Thoracic aorta (tissue), 2 donors: ENCODE data around the gene TSHZ2. TPM values are rescaled to one million over a fixed set of nuclear protein-coding genes. Genes with fewer than 3 reads are reported as not detected.
"Not testable (repeated sequence)": the region's sequence is repeated elsewhere in the genome, so short reads cannot be mapped to it uniquely, and the experiment has no call there.

Source experiments
- ATAC-seq: fragments of 150-250 bp; one replicate; pipeline ENCODE4 v1.8.0; 2017; ENCODE audit warnings: low read depth; ENCODE audit not compliant: insufficient number of reproducible peaks, low FRiP score
- DNase-seq: peaks from one replicate; pipeline ENCODE4 v3.0.0-alpha.2; 2020; ENCODE audit warnings: low spot score
- H3K27ac ChIP-seq, 2 donors: fragments of 200-600 bp; sonication (generic); 1 replicate in 1 of 2; 2 replicates in 1 of 2; pipeline ENCODE4 v1.5.1; 2016; ENCODE audit warnings: mild to moderate bottlenecking in 2 of 2, moderate library complexity in 2 of 2
- H3K27me3 ChIP-seq: fragments of 200-600 bp; sonication (generic); replicated peaks from 2 replicates; pipeline ENCODE4 v1.6.0; 2016; ENCODE audit warnings: mild to moderate bottlenecking; ENCODE audit not compliant: insufficient read depth
- H3K36me3 ChIP-seq: fragments of 200-600 bp; sonication (generic); one replicate; pipeline ENCODE4 v1.5.1; 2016
- H3K4me1 ChIP-seq, 2 donors: fragments of 200-600 bp; sonication (generic); 1 replicate in 1 of 2; 2 replicates in 1 of 2; pipeline versions ENCODE4 v1.5.1 to v1.6.0; 2016; ENCODE audit warnings: low read depth in 2 of 2, mild to moderate bottlenecking in 1 of 2; ENCODE audit not compliant: control insufficient read depth in 1 of 2
- H3K4me3 ChIP-seq: fragments of 200-600 bp; sonication (generic); 2 replicates; pipeline ENCODE4 v1.5.1; 2016; ENCODE audit warnings: mild to moderate bottlenecking
- H3K9me3 ChIP-seq: fragments of 200-600 bp; sonication (generic); 2 replicates; pipeline ENCODE4 v1.5.1; 2016
- total RNA-seq, 2 donors: library from RNA; depleted of rRNA; stranded (reverse); fragments of >200 nt; gene quantifications; one replicate each; pipeline versions ENCODE4 v1.1.0 to v1.2.3, GENCODE V29; 2016
- TF ChIP-seq, protein P1 (sequence below): fragments of 200-600 bp; sonication (generic); IDR thresholded peaks from one replicate; pipeline ENCODE4 v1.5.1; 2019; ENCODE audit warnings: antibody characterized with exemption

Gene TSHZ2
- total RNA-seq, 2 donors from 2014 or later, result 8.4 to 32.6 TPM

DNA sequence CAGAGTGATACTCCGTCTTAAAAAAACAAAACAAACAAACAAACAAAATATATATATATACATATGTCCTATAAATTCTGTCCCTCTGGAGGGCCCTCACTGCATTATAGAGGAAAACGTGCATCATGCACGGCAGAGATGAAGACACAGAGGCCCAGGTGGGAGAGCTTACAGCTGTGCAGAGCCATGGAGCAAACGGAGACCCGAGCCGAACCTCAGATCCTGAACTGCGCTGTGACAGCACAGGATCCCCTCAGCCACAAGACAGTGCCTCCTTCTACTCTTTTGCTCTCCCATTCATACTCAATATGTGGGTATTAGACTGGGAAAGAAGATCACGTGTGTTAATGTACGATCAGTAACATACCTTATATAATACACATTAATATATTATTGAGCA is 539.9 kb downstream of the TSHZ2 start:
- H3K4me3 ChIP-seq, result no peak overlapping the region
- no peak overlapping the region for H3K27ac ChIP-seq
- DNase-seq (no peak), ATAC-seq (no peak)
- TF ChIP-seq, protein P1, sequence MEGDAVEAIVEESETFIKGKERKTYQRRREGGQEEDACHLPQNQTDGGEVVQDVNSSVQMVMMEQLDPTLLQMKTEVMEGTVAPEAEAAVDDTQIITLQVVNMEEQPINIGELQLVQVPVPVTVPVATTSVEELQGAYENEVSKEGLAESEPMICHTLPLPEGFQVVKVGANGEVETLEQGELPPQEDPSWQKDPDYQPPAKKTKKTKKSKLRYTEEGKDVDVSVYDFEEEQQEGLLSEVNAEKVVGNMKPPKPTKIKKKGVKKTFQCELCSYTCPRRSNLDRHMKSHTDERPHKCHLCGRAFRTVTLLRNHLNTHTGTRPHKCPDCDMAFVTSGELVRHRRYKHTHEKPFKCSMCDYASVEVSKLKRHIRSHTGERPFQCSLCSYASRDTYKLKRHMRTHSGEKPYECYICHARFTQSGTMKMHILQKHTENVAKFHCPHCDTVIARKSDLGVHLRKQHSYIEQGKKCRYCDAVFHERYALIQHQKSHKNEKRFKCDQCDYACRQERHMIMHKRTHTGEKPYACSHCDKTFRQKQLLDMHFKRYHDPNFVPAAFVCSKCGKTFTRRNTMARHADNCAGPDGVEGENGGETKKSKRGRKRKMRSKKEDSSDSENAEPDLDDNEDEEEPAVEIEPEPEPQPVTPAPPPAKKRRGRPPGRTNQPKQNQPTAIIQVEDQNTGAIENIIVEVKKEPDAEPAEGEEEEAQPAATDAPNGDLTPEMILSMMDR, result no peak
- no peaks in the 10 kb centered on the region for H3K4me1 ChIP-seq
- no peaks in the 10 kb centered on the region for H3K9me3 ChIP-seq
- H3K36me3 ChIP-seq, result no peaks in the 10 kb centered on the region
- H3K27me3 ChIP-seq, result no peaks in the 10 kb centered on the region

DNA sequence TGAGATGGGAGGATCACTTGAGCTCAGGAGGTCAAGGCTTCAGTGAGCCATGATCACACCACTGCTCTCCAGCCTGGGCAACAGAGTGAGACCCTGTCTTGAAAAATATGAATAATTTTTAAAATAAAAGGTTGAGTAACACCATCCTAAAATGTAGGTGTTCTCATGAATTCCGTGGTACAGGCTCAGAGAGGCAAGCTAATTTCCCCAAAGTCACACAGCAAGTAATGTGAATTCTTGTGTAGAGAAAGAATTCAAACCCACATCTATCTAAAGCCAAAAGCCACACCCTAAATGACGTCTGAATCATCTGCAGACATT is 541.0 kb downstream of the TSHZ2 start:
- ATAC-seq (no peak), DNase-seq (no peak)
- H3K27me3 ChIP-seq, result no peaks in the 10 kb centered on the region

DNA sequence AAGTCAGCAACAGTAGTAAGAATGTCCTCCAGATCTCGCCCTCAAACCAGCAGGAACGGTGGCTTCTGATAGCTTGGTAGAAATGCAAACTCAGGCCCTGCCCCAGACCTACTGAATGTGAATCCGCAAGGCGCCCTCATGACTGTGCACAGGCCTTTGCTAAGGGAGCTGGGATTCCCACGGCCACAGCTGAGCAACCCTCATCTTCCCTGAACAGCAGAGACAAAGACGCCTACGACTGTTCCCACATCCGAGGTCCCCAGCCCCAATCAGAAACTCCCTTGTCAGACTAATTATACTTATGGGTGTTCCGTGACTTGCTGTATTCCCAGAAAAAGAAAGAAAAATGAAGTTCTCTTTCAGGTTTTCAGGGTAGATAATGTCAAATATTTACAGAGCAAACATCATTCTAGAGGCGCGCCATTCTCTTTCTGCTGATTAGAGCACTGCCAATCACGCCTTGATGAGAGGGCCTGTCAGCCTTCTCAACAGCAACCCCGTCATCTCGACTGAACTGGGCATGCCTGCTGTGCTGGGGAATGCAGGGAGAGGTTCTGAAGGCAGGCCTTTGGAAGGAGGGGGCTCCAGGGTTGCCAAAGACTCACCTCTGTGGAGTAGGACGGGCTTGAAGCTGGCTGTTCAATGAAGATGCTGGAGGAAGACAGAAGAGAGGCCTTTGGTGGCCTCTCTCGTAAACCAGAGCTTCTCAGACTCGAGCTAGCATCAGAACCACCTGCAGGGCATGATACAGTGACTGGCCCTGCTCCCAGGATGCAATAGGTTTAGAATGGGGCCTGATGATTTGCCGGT is 541.5 kb downstream of the TSHZ2 start:
- TF ChIP-seq, protein P1, result no peak
- Histone ChIP-seq H3K27me3 (no peaks in the 10 kb centered on the region), H3K9me3 (no peaks in the 10 kb centered on the region), H3K36me3 (no peaks in the 10 kb centered on the region), H3K4me3 (no peak overlapping the region), H3K4me1 (no peaks in the 10 kb centered on the region), H3K27ac (no peak overlapping the region)
- DNase-seq, result no peak
- no peak for ATAC-seq

More for the DNA sequence above, 541.0 kb downstream of the TSHZ2 start:
- Histone ChIP-seq H3K36me3 (no peaks in the 10 kb centered on the region), H3K4me3 (no peak overlapping the region), H3K9me3 (no peaks in the 10 kb centered on the region), H3K27ac (no peak overlapping the region), H3K4me1 (no peaks in the 10 kb centered on the region)
- TF ChIP-seq, protein P1, result no peak

DNA sequence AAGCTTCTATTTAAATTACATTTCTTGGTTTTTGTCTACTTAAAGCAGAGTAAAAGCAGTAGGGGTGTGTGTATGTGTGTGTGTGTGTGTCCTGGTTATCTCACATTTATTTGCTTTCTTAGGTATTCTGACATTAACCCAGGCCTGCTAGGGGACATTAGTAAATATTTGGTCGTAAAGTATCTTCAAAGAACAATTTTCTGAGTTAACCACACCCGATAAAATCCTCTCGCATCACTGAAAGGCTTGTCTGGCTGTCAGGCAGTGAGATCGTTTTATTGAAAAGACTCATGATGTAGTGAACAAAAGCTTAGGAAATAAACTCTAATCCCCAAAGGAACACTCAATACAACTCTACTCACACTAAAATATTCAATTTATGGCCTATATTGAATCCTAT is 543.6 kb downstream of the TSHZ2 start:
- Histone ChIP-seq H3K27me3 (no peaks in the 10 kb centered on the region), H3K4me1 (no peaks in the 10 kb centered on the region), H3K9me3 (no peaks in the 10 kb centered on the region), H3K27ac (no peak overlapping the region), H3K4me3 (no peak overlapping the region), H3K36me3 (no peaks in the 10 kb centered on the region)
- DNase-seq (no peak), ATAC-seq (no peak)
- TF ChIP-seq, protein P1, result no peak

DNA sequence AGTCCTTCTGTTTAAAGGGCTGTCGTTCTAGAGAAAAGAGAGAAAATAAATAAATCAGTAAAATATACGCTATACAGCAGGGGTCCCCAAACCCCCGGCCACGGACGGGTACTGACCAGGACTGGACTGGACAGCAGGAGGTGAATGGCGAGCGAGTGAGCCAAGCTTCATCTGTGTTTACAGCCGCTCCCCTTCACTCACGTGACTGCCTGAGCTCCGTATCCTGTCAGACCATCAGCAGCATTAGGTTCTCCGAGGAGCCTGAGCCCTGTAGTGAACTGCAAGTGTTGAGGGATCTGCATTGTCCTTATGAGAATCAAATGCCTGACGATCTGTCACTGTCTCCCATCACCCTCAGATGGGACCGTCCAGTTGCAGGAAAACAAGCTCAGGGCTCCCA is 545.0 kb downstream of the TSHZ2 start:
- Histone ChIP-seq H3K27ac (no peak overlapping the region), H3K36me3 (no peaks in the 10 kb centered on the region), H3K4me1 (no peaks in the 10 kb centered on the region), H3K4me3 (no peak overlapping the region), H3K27me3 (no peaks in the 10 kb centered on the region), H3K9me3 (no peaks in the 10 kb centered on the region)
- TF ChIP-seq, protein P1, result no peak
- ATAC-seq, result no peak
- no peak for DNase-seq

DNA sequence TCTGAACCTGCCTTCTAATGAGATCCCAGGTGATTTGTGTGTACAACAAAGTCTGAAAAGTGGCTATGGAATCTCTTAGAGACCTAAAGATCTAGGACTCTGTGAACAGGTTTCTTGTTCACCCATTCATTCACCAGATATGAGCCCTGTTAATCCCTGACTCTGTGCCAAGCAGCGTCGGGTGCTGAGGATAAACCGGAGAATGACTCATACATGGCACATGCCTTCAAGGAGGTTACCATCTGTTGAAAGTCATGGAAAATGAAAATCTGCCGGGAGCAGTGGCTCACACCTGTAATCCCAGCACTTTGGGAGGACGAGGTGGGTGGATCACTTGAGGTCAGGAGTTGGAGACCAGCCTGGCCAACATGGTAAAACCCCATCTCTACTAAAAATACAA is 549.3 kb downstream of the TSHZ2 start:
- not testable (repeated sequence) for H3K4me3 ChIP-seq, H3K9me3 ChIP-seq, H3K27ac ChIP-seq, H3K4me1 ChIP-seq, DNase-seq, ATAC-seq, H3K27me3 ChIP-seq, H3K36me3 ChIP-seq
